ENCODE data around the gene CEP68.

CEP68 gene

DNA sequence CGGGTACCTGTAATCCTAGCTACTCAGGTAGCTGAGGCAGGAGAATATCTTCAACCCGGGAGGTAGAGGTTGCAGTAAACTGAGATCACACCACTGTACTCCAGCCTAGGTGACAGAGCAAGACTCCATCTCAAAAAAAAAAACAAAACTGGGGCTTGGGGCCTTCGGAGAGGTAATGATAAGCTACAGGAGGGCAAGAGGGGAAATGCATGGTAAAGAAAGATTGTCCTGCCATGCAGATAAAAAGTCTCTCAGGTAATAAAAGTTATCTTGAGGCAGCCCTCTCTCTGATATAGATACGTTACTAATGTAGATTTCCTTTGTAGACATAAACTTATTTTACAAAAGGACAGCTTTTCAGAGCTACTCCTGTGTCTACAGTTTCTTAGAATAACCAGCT, 77.4 kb downstream of the CEP68 start:
- no peak for FAIRE-seq

DNA sequence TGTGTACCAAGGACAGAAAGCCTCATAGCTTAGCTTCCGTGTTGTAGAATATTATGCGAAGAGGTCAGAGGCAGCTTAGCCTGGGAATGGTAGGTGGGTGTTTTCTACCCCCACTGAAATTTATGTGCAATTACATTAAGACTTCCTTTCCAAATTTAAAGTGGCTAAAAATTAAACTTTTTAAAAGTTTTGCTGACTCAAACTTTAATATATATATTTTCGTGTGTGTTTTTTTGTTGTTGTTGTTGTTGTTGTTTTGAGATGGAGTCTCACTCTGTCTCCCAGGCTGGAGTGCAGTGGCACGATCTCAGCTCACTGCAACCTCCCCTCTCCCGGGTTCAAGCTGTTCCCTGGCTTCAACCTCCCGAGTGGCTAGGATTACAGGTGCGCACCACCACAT, 77.9 kb downstream of the CEP68 start:
- no peak for FAIRE-seq

DNA sequence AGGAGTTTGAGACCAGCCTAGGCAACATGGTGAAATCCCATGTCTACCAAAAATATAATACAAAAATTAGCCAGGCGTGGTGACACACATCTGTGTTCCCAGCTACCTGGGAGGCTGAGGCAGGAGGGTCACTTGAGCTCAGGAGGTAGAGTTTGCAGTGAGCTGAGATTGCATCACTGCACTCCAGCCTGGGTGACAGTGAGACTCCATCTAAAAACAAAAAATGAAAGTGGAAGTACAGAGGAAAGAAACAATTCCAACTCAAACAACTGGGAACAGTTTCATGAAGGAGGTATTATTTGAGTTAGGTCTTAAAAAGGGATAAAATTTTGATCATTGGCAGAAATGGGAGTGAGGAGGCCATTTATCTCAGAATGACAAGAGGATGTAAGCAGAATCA, 80.0 kb downstream of the CEP68 start:
- FAIRE-seq = no peak

All from G401.6 (cell line).